Keratinocyte (primary cell): ENCODE measurements around the gene EXD3. TPM values are rescaled to one million over a fixed set of nuclear protein-coding genes. Genes with fewer than 3 reads are reported as not detected.

Source experiments
- DNase-seq: peaks from one replicate; pipeline ENCODE4 v3.0.0-alpha.2; 2011; ENCODE audit warnings: low read depth, missing footprints, low spot score
- FAIRE-seq: peaks from 2 replicates; lab custom pipeline; 2011; peaks lifted over from hg19 to GRCh38; lab: Jason Lieb, UNC
- H2AFZ ChIP-seq: 2 replicates; pipeline ENCODE4 v1.6.0; 2012; ENCODE audit warnings: low read length, control low read depth, inconsistent platforms; ENCODE audit not compliant: control insufficient read depth
- H3K27ac ChIP-seq: 2 replicates; pipeline ENCODE4 v1.5.1; 2011; ENCODE audit warnings: low read length; ENCODE audit not compliant: control insufficient read depth, insufficient read depth
- H3K27me3 ChIP-seq: 3 replicates; pipeline ENCODE4 v1.6.0; 2011; ENCODE audit warnings: low read length; ENCODE audit not compliant: control insufficient read depth, insufficient read depth; ENCODE audit errors: extremely low read depth
- H3K36me3 ChIP-seq, 2 experiments: 2 replicates in 1 of 2; 3 replicates in 1 of 2; pipeline ENCODE4 v1.5.1; 2011; ENCODE audit warnings: low read length in 2 of 2, mild to moderate bottlenecking in 1 of 2; ENCODE audit not compliant: control insufficient read depth in 2 of 2, insufficient read depth in 2 of 2; ENCODE audit errors: extremely low read depth in 1 of 2
- H3K4me1 ChIP-seq: 3 replicates; pipeline ENCODE4 v1.5.1; 2011; ENCODE audit warnings: low read length; ENCODE audit not compliant: control insufficient read depth, insufficient read depth; ENCODE audit errors: extremely low read depth
- H3K4me2 ChIP-seq: 3 replicates; pipeline ENCODE4 v1.6.0; 2011; ENCODE audit warnings: low read depth, low read length; ENCODE audit not compliant: control insufficient read depth, insufficient read depth; ENCODE audit errors: extremely low read depth
- H3K4me3 ChIP-seq, 3 experiments: fragments of 200-600 bp in 1 of 3; sonication (generic) in 1 of 3; 2 replicates in 2 of 3; 3 replicates in 1 of 3; pipeline ENCODE4 v1.5.1; 2011 to 2016; ENCODE audit warnings: low read length in 3 of 3, mild to moderate bottlenecking in 3 of 3, control low read depth in 2 of 3, inconsistent platforms in 1 of 3, low read depth in 1 of 3, mixed read lengths in 1 of 3, mixed run types in 1 of 3, moderate library complexity in 1 of 3; ENCODE audit not compliant: control insufficient read depth in 2 of 3, insufficient read depth in 2 of 3; ENCODE audit errors: extremely low read depth in 1 of 3
- H3K79me2 ChIP-seq: 2 replicates; pipeline ENCODE4 v1.6.0; 2012; ENCODE audit warnings: low read length; ENCODE audit not compliant: control insufficient read depth, insufficient read depth
- H3K9ac ChIP-seq: 3 replicates; pipeline ENCODE4 v1.6.0; 2011; ENCODE audit warnings: low read length; ENCODE audit not compliant: control insufficient read depth, insufficient read depth; ENCODE audit errors: extremely low read depth
- H3K9me1 ChIP-seq: 3 replicates; pipeline ENCODE4 v1.6.0; 2011; ENCODE audit warnings: low read length; ENCODE audit not compliant: control insufficient read depth, insufficient read depth; ENCODE audit errors: extremely low read depth
- H3K9me3 ChIP-seq: 2 replicates; pipeline ENCODE4 v1.5.1; 2012; ENCODE audit warnings: low read depth, low read length; ENCODE audit not compliant: control insufficient read depth
- H4K20me1 ChIP-seq: 3 replicates; pipeline ENCODE4 v1.6.0; 2011; ENCODE audit warnings: low read length; ENCODE audit not compliant: control insufficient read depth, insufficient read depth; ENCODE audit errors: extremely low read depth
- EZH2 ChIP-seq: IDR thresholded peaks from one replicate; pipeline ENCODE4 v1.6.1; 2012; ENCODE audit warnings: inconsistent platforms, mild to moderate bottlenecking, low read length, moderate library complexity
- dilution Hi-C: fragments of 300-500 bp; cut with MboI; formaldehyde crosslinking; loops from one replicate; pipeline ENCODE4 v1.7.0; 2020; ENCODE audit warnings: low sequenced_read_pairs; ENCODE audit not compliant: extremely low pct_ligation_motif_present
- polyA plus RNA-seq, 5 experiments: library from polyadenylated mRNA; depleted of rRNA in 3 of 5; stranded (reverse) in 3 of 5; stranded (forward) in 1 of 5; unstranded in 1 of 5; fragments of >200 nt; gene quantifications; 1 replicate in 1 of 5; 2 replicates in 3 of 5; 3 replicates in 1 of 5; pipeline versions ENCODE4 v1.2.1 to v1.2.3, GENCODE V29; 2011 to 2012; ENCODE audit warnings: missing spikeins in 2 of 5, low read depth in 1 of 5, low replicate concordance in 1 of 5
- TF ChIP-seq, protein P1 (sequence below), 3 experiments: IDR thresholded peaks in 1 of 3; conservative IDR thresholded peaks in 1 of 3; optimal IDR thresholded peaks in 1 of 3; 2 replicates in 2 of 3; 3 replicates in 1 of 3; pipeline versions ENCODE3 to v1.5.1; 2011; ENCODE audit warnings: low read length in 3 of 3, mild to moderate bottlenecking in 3 of 3, moderate library complexity in 2 of 3, control low read depth in 1 of 3, inconsistent platforms in 1 of 3; ENCODE audit not compliant: insufficient read depth in 2 of 3; ENCODE audit errors: extremely low read depth in 1 of 3

Gene EXD3
- polyA plus RNA-seq, 1 donor (not counting 4 experiments of a cell fraction or from before 2014, with no cell fraction given): 1.5 TPM

DNA sequence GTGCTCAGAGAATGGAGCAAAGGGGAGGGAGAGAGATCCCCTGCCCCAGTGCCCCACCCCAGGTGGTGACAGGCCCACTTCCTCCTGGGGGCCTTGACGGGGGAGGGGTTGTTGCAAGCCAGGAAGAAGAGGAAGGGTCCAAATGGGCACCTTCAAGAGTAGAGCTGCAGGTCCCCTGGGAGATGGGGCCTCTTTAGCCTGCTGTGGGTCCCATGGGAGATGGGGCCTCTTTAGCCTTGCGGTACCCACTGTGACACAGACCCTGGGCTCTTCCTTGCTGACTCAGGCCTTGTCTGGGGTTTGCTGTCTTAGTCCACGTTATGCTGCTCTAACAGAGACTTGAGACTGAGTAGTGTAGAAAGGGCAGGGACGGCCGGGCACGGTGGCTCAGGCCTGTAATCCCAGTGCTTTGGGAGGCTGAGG is 155.0 kb downstream of the EXD3 start:
- dilution Hi-C loops: no loop called here
- peaks cover 4% of the 10 kb centered on the region for H3K79me2 ChIP-seq
- H3K4me2 ChIP-seq: no peak overlapping the region
- no peak for FAIRE-seq
- peaks cover 12% of the 10 kb centered on the region for H4K20me1 ChIP-seq
- no peak for DNase-seq
- H3K27ac ChIP-seq: no peak overlapping the region
- H3K9ac ChIP-seq: no peak overlapping the region
- H3K9me3 ChIP-seq: no peaks in the 10 kb centered on the region
- H3K9me1 ChIP-seq: no peaks in the 10 kb centered on the region
- H3K36me3 ChIP-seq: peaks cover 37 to 39% of the 10 kb centered on the region in 2 experiments
- H3K4me1 ChIP-seq: peaks cover 6% of the 10 kb centered on the region
- no peak for TF ChIP-seq EZH2
- TF ChIP-seq, protein P1, sequence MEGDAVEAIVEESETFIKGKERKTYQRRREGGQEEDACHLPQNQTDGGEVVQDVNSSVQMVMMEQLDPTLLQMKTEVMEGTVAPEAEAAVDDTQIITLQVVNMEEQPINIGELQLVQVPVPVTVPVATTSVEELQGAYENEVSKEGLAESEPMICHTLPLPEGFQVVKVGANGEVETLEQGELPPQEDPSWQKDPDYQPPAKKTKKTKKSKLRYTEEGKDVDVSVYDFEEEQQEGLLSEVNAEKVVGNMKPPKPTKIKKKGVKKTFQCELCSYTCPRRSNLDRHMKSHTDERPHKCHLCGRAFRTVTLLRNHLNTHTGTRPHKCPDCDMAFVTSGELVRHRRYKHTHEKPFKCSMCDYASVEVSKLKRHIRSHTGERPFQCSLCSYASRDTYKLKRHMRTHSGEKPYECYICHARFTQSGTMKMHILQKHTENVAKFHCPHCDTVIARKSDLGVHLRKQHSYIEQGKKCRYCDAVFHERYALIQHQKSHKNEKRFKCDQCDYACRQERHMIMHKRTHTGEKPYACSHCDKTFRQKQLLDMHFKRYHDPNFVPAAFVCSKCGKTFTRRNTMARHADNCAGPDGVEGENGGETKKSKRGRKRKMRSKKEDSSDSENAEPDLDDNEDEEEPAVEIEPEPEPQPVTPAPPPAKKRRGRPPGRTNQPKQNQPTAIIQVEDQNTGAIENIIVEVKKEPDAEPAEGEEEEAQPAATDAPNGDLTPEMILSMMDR (optimal IDR thresholded peaks at IDR 0.05 in 1 of 3, IDR thresholded peaks at IDR 0.05 in 1 of 3, conservative IDR thresholded peaks at IDR 0.05 in 1 of 3; ENCODE audit: extremely low read depth in 1 of 3, insufficient read depth in 2 of 3, low read length in 3 of 3): no peak
- H2AFZ ChIP-seq: no peak overlapping the region
- no peak overlapping the region for H3K4me3 ChIP-seq
- H3K27me3 ChIP-seq: no peaks in the 10 kb centered on the region

DNA sequence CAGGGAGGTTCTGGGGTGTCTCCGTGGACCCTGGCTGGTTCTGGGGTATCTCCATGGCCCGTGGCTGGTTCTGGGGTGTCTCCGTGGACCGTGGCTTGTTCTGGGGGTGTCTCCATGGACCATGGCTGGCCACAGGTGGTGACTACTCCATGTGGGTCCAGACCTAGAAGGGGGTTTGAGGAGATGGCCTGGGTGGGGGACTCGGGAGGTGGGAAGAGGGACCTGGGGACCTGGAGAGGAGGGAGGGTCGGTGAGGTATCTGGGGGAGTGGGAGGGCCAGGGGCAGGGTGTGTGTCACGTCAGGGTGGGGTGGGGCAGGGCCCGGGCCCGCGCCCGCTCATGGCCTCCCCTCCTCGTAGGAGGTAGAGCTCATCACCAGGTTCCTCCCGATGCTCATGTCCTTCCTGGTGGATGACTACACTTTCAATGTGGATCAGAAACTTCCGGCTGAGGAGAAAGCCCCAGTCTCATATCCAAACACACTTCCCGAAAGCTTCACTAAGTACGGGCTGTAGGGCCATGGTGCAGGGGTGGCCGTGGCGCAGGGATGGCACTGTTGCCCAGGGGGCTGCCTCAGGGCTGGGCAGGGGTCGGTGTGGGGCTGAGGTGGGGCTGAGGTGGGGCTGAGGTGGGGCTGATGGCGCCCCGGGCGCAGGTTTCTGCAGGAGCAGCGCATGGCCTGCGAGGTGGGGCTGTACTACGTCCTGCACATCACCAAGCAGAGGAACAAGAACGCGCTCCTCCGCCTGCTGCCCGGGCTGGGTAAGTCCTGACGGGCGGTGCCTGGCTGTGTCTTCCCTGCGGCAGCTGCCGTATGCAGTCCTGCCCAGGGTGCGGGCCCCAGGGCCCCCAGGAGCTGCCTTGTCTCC is 156.1 kb downstream of the EXD3 start:
- TF ChIP-seq EZH2: no peak
- TF ChIP-seq, protein P1 (optimal IDR thresholded peaks at IDR 0.05 in 1 of 3, IDR thresholded peaks at IDR 0.05 in 1 of 3, conservative IDR thresholded peaks at IDR 0.05 in 1 of 3; ENCODE audit: extremely low read depth in 1 of 3, insufficient read depth in 2 of 3, low read length in 3 of 3): no peak
- Histone ChIP-seq H2AFZ (no peak overlapping the region), H3K9me3 (no peaks in the 10 kb centered on the region), H3K4me1 (no peaks in the 10 kb centered on the region), H3K27ac (no peak overlapping the region), H3K9me1 (no peaks in the 10 kb centered on the region), H4K20me1 (peaks cover 6% of the 10 kb centered on the region), H3K27me3 (no peaks in the 10 kb centered on the region), H3K4me3 (no peak overlapping the region), H3K79me2 (peaks cover 4% of the 10 kb centered on the region), H3K9ac (no peak overlapping the region), H3K36me3 (peaks cover 34% of the 10 kb centered on the region in 2 experiments), H3K4me2 (no peak overlapping the region)
- DNase-seq: no peak
- dilution Hi-C loops: no loop called here
- no peak for FAIRE-seq
